Hematopoietic multipotent progenitor cell treated with erythropoietin and hydrocortisone succinate and interleukin-3 and kit ligand, for 8 days (in vitro differentiated cells): Measurements from ENCODE around the gene ADAMTS14.

Experiments
- DNase-seq: peaks from one replicate; pipeline ENCODE4 v3.0.0-alpha.2; 2015

The ADAMTS14 gene

GRCh38 chr10:70801854-70802253 is 129.5 kb downstream of the ADAMTS14 start:
- no peak for DNase-seq

GRCh38 chr10:70803775-70804420 is 131.6 kb downstream of the ADAMTS14 start:
- no peak for DNase-seq

GRCh38 chr10:70804421-70804808 is 132.1 kb downstream of the ADAMTS14 start:
- DNase-seq: no peak

GRCh38 chr10:70805619-70806215 is 133.4 kb downstream of the ADAMTS14 start:
- DNase-seq: no peak

GRCh38 chr10:70806841-70807240 is 134.5 kb downstream of the ADAMTS14 start:
- DNase-seq: no peak

GRCh38 chr10:70807556-70807955 is 135.2 kb downstream of the ADAMTS14 start:
- DNase-seq: no peak

- no peak for DNase-seq
These were observed 136.8 kb downstream of the ADAMTS14 start for GRCh38 chr10:70809011-70809611.

- no peak for DNase-seq
These were observed 137.4 kb downstream of the ADAMTS14 start for GRCh38 chr10:70809726-70810125.

- no peak for DNase-seq
These were observed 138.7 kb downstream of the ADAMTS14 start for GRCh38 chr10:70810967-70811366.

GRCh38 chr10:70811881-70812280 is 139.6 kb downstream of the ADAMTS14 start:
- no peak for DNase-seq
